Forelimb muscle (tissue), 1 donor: ENCODE data around the gene TOM1L2. TPM values are rescaled to one million over a fixed set of nuclear protein-coding genes. Genes with fewer than 3 reads are reported as not detected.
A peak's percentile ranks its signal among the peaks of the same experiment; 100 is the strongest.

Experiments
- DNase-seq: peaks from one replicate; pipeline ENCODE4 v3.0.0-alpha.2; 2013; ENCODE audit warnings: low read depth
- polyA plus RNA-seq: library from polyadenylated mRNA; unstranded; fragments of 120-200 nt; gene quantifications from one replicate; pipeline ENCODE4 v1.2.1, GENCODE V29; 2013; ENCODE audit not compliant: insufficient read length

TOM1L2 gene
- polyA plus RNA-seq, 1 donor = 36.3 TPM

DNA sequence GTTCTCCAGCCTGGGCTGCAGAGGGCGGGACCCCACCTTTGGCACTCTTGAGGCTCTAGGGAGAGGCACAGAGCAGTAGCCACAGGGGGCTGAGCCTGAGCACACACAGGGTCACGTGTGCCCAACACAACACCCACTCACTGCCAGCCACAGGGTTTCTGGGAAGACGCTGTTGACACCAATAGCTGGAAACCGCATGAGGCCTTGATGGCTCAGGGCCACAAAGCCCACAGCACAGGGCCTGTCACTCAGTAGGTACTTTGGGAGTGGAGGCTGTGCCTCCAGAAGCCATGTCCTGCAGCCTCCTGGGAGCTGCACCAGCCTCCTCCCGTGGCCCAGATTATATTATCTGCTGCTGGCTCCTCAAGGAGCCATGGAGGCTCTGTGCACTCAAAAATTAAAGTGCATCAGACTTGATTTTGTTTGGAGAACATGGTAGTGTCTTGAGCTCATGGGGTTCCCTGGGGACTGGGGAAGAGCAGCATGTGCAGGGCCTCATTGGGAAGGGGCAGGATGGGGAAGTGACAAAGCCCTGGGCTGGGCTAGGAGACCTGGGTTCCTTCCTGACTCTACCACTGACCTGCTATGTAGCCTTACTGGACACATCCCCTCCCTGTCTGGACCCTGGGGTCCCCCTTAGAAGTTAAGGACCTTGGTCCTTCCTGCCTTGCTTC is 122.9 kb downstream of the TOM1L2 start:
- DNase-seq = no peak

DNA sequence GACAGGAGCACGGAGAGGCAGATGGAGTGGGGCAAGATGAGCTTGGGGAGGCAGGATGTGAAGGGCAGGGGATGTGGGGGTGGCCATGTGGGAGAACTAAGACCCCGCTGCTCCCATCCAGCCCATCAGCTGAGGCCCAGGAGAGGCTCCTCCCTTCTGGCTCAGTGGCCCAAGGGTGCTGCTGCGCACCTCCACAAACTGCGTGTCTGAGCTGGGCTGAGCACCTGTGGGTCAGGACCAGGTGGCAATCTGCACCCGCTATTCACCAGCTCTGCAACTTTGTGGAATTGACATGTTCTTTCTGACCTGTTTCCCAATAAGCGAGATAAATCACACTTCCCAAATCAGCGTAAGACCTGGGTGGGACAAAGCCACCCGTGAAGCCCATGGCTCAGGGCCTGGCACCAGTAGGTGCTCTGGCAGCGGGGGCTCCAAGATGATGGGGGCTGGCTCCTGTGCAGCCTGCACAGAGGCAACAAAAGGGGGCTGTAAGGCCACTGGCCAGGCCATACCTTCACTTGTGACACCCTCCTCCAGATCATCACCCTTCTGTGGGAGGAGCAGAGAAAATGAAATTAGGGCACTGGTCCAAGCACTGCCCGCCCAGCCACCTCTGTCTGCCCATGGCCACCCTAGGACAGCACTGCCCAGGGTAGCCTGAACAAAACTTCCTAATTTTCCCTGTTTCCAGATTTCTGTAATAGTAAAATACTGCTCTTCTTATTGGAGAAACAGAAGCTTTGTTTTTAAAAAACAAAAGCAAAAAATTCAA is 123.7 kb downstream of the TOM1L2 start:
- DNase-seq = no peak

DNA sequence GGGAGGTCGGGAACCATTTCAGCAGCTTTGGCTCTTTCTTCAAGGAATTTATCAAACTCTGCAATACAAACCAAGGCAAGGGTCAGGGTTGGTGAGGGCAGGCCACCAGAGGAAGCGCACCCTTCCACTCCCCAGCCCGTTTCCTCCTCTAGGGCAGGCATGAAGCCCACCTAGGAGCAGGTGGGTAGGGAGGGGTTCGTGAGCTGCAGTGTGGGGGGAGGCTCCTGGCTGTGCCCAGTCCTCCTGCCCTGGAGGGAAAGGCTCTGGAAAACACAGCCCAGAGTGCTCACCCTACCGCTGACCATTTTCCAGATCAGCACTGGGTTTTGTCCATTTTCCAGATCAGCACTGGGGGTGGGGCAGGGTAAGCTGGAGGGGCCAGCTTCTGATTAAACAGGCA is 124.5 kb downstream of the TOM1L2 start:
- no peak for DNase-seq

DNA sequence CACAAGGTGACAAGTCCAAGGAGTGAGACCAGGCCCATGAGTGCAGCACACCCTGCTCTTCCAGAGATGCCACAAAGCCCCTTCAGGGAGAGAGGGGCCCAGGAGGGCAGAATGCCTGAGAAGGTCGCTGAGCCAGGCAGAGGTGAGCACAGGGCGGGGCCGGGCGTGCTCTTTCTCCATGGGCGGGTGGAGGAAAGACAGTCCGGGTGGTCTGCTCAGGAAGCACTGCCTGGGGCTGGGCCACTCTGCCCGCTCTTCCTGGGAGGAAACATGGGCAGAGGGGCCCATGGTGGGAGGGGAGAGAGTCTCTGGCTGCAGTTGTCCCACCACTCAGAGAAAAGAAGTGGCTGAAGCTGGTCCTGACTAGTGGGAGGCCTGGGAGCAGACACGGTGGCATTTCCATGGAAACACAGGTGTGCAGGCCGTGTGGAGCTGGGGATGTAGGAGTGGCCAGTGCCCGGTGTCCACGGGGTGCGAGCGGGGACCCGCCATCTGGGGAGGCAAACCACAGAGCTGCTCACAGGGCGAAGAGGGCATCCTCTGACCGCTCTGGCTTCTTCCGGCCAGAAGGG is 125.0 kb downstream of the TOM1L2 start:
- no peak for DNase-seq

DNA sequence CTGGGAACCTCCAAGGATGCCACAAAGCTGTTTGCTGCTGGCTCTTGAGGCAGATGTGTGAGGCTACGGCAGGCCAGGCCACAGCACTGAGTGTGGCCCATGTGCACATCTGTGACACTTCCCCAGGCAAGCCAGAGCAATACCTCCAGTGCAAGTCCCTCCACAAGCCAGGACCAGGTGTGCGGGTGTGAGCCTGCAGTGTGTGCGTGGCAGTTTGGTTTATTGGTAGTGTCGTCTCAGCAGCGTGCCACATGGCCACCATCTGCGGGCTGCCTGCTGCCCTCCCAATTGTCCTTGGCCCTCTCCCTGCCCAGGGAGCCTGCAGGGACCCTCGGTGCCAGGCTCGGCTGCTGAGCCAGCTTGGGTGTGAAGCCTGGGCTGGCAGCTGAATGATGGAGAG is 125.6 kb downstream of the TOM1L2 start:
- DNase-seq = no peak

DNA sequence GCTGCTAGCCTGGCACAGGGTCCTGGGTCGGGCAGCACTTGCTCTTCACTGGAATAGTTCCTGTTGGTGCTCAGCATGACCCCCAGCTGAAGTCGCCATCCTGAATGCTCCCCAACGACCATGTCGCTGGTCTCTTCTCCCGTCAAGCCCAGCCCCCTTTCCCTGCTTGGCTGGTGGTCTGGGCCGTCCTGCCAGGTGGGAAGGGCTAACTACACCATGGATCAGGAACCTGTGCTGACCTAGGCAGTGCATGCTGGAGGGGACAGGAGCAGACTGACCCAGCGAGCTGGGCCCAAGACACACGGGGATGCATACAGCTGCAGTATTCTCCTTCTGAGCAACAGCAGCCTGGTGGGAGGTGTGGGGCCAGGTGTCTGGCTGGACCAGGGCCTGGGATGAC is 126.2 kb downstream of the TOM1L2 start:
- no peak for DNase-seq

DNA sequence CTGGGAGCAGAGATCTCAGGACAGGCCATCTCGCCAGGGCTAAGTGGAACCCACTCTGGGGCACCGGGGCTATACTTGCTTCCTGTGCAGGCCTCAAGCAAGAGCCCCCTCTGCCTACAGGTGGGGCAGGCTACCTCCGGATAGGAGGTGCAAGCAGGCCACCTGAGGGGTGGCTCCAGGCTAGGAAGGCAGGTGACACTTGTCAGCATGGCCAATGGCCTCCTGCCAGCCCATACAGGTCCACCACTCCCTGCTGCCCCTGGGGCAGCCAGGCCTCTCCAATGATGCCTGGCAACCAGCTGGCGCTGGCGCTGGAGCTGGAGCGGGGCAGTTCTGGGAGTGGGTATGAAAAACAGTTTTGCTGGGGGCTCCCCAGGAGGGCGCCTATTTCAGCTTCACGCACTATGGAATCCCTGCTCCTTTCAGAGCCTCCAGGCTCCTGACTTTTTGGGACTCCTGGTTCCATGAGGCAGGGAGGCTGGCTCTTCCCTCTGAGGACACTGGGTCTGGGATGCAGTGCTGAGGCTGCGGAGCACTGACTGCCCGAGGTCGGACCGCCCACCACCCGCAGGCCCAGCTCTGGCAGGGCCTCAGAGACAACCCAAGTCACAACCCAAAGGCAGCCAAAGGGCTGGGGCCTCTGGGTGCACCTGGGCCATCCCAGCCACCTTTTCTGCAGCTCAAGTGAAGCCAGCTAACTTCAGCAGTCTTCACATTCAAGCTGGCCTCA is 127.0 kb downstream of the TOM1L2 start:
- no peak for DNase-seq

DNA sequence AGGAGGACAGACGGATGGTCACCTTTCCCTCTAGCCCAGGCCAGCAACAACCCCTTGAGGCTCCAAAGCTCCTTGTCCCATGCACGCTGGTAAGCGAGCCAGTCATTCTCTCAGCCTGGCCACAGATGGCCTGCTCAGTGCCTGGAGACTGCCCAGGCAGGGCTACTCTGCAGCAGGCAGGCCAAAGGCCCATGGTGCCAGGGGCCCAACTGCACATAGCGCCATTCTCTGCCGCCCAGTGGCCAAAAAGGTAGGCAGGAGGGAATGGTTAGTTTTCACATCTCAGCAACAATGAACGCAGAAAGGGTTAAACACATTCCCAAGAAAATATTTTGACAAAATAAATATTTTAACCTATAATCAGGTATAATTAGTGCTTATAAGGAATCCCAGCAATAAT is 127.7 kb downstream of the TOM1L2 start:
- DNase-seq = no peak

DNA sequence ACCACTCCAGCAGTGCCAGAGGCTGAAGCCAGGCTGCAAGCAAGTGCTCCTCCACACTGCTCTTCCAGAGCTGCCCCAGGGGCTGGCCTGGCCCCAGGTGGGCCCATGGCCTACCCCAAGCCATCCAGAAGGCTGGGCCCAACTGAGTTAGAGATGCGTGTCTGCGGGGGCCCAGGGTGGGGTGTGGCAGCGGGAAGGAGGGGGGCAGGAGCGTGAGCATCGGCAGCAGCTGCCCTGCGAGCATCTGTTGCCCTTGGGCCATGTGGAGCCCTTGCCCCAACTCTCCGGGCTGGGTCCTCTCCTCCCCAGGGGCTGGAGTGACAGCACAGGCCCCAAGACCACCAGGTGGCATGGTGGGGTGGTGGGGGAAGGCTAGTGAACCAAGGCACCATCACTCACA is 128.1 kb downstream of the TOM1L2 start:
- DNase-seq = no peak

DNA sequence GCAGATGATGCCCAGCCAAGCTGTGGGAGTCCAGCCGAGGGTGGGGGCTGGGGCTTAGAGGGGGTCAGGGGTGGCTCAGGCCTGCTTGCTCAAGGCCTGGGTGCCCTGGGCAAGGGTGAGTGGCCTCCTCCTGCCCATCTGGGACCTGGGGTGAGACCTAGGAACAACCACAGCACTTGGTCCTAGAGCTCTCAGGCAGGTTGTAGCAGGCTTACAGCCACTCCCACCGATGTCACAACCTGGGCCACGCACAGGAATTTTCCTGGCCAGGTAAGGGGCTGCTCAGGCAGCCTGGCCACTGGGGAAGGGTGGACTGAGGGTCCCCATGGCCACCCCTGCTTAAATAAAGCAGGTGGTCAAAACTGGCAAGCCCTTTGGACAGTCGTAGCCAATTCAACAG is 129.1 kb downstream of the TOM1L2 start:
- DNase-seq = no peak

DNA sequence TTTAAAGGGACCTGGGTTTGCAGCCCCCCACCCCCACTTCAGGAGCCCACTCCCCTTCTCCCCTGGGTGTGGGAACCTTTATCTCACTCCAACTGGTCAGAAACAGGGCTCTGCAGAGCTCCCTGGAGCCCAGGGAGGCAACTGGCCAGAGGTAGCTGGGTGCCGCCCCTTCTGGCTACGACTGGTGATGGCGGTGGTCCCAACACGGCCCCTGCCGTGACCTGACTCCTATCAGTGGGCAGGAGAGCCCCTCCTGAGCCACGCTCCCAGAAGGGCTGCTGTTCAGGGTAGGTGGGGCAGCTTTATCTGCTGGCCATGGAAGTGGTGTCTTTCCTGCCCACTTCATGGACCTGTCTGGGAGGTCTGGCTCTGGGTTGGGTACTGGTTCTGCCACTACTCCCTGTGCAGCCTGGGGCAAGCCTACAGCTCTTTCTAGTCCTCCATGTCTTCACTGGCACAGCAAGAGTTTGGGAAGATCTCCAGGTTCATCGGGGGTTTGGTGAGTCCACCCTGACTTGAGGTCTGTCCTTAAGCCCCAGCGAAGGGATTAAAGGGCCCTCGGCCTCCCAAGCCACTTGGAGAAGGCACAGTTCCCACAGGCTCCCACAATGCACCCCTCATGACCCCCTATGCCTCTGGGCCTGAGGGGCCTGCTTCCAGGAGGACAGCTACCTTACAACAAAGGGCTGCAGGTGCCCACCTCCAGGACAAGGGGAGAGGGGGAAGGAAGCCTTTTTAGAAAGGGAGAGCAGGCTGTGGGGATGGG is 129.9 kb downstream of the TOM1L2 start:
- no peak for DNase-seq

DNA sequence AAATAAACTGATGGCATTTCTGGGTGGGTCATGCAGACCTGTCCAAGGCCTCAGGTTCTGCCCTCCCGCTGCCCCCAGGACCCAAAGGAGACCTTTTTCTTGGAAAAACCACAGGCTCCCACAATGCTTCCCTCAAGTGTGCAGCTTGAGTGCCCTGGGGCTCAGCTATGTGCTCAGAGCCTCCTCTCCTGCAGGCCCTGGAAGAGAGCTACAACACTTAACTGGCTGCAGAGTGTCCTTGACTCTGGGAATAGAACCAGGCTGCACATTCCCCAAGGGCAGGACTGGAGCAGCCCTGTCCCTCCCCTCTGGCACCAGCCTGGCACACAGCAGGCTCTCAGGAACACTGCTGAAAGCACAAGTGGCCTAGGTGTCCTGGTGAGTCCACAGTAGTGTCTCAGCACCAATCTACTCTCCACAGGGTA is 130.6 kb downstream of the TOM1L2 start:
- no peak for DNase-seq

DNA sequence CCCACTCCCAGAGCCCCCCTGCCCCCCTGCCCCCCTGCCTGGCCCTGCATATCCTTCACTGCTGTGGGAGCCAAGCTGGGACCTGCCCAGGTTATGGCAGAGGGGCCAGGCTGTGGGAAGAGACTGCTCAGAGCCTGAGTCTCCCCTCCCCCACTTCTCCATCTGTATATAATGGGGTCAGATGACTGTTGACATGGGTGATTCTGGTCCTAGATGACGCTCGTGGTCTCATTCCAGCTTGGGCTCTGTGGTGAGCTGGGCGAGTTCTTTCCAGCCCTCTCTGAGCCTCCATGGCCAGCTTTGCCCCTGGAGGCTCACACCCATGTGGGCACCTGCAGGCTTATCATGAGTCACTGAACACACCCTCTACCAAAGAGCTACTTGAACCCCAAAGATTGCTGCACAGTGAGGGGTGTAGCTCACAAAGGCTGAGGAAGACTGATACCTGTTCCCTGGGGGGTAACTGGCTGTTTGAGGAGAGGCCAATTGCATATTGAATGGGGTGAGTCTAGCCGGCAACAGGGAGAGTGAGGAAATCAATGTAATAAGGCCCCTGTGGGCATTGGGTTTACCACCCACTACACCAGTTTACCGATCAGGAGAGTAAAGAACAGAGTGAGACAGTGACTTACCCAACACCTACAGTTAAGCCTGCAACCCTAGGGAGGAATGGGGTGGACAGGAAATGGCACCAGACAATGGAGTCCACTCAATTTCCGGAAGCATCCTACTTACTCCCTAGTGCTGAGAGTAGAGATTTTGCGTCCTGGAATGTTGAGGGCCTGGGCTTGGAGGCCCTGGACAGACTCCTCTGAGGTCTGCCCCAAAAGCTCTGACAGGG is 131.2 kb downstream of the TOM1L2 start:
- no peak for DNase-seq

DNA sequence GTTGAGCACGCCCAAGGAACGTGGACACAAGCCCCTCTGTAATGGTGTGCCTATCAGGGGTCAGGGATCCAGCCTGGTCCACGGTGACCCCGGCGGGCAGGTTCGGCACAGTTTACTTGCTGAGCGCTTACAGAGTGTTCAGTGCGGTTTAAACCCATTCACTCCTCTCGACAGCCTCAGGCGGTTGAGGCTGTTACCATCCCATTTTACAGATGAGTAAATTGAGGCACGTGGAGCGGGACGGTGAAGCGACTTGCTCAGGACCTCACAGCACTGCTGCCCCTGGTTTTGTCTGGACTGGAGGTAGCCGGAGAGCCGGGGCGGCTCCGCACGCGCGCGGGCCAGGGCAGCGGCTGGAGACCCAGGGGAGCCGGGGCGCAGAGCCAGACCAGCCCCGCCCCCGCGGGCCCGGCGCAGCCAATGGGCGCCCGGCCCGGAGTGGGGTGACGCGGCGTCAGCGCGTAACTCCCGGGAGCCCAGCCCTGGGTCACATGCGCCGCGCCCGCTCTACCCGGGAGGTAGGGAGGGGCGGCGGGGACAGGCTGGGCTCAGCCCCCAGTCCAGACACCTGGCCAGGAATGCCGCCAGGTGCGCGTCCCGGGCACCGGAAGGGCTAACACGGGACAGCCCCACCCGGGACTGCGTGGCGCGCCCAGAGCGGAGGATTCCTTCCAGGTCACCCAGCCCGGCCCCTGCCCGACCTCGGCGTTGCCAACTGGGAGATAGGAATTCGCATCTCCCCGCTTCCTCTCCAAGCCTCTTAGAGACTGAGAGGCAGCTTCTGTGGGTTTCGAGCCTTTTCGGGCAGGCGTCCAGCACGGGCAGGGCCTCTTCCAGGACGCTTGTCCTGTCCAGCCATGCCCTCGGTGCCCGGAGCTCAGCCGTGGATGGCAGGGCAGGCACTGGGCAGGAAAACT is 132.2 kb downstream of the TOM1L2 start:
- DNase-seq = no peak

DNA sequence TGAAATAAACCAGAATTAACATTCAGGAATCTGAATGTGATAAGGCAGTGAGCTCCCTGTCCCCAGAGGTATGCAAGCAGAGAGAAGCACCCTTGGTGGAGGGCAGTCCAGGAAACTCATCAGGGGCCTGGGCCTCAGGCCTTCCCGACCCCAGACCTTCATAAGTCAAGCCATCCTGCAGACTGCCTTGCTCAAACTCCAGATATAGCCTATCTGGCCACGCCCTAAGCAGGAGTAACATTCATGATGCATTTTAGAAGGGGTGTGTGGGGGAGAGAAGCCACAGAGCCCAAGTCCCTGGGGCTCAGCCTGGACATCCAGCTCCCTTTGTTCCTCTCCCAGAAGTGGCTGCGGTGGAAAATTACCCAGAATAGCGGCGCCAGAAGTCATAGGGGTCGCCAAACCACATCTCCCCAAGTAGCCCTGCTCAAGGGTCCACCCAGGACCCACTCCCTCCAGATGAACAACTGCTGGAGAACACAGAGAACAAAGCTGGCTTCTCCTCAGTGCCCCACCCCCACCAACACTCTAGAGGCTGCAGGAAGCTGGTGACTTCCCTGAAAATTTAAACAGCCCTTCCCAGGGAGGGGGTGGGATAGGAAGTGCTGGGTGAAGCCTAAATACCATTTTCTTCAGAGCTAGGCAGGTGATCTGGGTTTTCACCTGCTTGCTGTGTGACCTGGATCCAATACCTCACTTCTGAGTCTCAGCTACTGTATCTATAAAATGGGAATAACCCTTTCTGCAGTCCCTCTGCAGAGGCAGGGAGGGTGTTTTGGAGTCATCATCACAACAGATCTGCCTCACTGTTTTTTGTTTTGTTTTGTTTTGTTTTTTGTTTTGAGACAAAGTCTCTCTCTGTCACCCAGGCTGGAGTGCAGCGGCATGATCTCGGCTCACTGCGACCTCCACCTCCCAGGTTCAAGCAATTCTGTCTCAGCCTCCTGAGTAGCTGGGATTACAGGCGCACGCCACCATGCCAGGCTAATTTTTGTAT is 133.9 kb downstream of the TOM1L2 start:
- no peak for DNase-seq

DNA sequence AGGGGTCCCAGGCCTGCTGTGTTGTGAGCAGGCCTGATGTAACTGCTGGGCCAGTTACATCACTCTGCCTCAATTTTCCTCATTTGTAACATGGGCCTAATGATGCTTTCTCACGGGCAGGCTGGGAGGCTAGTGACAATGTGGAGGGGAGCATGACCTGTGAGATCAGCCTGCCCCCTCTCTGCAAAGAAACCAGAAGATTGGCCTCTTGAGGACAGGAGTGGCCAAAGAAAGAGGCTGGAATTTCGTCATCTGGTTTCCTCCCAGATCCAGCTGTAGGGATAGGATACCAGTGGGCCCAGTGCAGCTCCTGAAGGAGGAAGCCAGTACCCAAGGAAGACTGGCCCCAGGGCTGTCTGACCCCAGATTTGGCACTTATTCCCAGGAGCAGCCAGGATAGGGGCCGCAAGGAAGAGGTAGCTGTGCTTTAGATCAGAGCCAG is 134.8 kb downstream of the TOM1L2 start:
- peak; percentile 79 for DNase-seq

DNA sequence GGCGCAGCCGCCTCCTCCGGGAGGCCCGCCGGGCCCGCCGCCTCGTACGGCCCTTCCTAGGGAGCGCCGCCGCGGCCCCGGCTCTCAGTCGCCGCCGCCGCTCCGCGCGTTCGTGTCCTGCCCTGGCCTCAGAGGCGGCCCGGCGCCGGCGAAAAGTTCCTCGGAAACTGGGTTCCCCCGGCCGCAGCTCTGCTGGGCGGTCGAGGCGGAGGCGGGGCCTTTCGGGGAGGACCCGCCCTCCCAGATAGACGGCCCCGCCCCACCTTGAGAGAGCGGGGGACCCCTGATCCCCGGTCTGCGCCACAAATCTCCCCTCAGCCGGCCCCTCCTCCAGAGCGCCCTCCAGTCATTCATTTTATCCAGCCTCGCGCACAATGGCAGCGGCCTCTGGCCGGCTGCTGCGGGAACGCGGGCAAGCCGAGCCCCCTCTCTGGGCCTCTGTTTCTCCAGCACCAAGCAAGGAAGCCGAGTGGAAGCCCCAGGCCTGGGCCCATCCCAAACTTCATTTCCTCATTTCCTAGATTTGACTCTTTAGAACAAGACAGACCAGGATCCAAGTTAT is 135.3 kb downstream of the TOM1L2 start, which contains the start of gene SREBF1:
SREBF1 (minus strand) TSS at position 169 of the 562 bp plus-strand sequence. CDS start 169 bp downstream, outside the sequence.
- DNase-seq = no peak
